ENCODE measurements around the gene HCN2. TPM values are rescaled to one million over a fixed set of nuclear protein-coding genes. Genes with fewer than 3 reads are reported as not detected.
"Not testable (repeated sequence)": the region's sequence is repeated elsewhere in the genome, so short reads cannot be mapped to it uniquely, and the experiment has no call there.

The HCN2 gene
- total RNA-seq, 1 donor from 2014 or later, result 0.41 TPM

GRCh38 chr19:620166-620862 lies 30.6 kb downstream of the HCN2 start:
- no peak for DNase-seq

DNA sequence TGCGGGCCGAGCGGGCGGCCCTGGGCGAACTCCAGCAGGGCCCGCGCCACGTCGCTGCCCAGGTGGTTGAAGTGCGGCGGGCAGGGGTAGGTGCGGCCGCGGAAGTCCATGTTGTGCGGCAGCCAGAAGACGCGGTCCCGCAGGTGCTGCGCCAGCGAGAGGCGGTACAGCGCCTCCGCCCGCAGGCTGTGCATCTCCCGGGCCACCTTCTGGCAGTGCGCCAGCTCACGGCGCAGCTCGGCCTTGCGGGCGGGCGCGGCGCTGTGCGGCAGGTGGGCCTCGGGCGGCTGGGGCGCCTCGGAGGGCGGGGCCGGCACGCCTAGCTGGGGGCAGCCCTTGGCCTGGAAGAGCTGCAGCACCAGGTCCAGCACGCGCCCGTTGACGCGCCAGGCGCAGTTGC lies 31.5 kb downstream of the HCN2 start:
- not testable (repeated sequence) for DNase-seq

GRCh38 chr19:621819-622218 lies 32.1 kb downstream of the HCN2 start:
- no peak for DNase-seq

DNA sequence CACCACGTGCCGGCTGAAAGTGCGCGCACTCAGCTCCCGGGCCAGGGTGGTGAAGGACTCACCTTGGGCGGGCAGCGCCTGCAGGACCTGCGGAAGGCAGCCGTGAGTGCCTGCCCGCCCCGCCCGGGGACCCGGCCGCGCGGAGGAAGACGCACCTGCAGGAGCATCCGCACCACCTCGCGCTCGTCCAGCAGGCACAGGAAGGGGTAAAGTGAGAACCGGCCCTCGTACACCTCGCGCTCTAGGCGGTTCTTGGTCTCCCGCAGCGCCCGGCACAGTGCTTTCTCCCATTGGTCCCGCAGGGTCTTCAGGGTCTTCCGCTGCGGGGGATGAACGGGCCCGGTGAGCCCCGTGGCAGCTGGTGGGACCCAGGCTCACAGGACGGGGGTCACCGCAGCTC lies 33.0 kb downstream of the HCN2 start:
- no peak for DNase-seq

- DNase-seq, result no peak
These were observed 33.7 kb downstream of the HCN2 start for GRCh38 chr19:623175-623916.

GRCh38 chr19:623974-624373 lies 34.3 kb downstream of the HCN2 start:
- no peak for DNase-seq

- DNase-seq, result no peak
These were observed 34.9 kb downstream of the HCN2 start for GRCh38 chr19:624433-625109.

- no peak for DNase-seq
These were observed 35.6 kb downstream of the HCN2 start for GRCh38 chr19:625257-625656.

DNA sequence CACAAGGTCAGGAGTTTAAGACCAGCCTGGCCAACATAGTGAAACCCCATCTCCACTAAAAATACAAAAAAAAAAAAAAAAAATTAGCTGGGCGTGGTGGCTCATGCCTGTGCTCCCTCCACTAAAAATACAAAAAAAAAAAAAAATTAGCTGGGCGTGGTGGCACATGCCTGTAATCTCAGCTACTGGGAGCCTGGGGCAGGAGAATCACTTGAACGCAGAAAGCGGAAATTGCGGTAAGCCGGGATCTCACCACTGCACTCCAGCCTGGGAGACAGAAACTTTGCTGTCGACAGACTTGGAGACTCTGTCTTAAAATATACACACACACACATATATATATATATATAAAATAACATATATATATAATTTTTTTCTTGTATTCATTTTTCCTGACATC lies 36.9 kb downstream of the HCN2 start:
- not testable (repeated sequence) for DNase-seq

DNA sequence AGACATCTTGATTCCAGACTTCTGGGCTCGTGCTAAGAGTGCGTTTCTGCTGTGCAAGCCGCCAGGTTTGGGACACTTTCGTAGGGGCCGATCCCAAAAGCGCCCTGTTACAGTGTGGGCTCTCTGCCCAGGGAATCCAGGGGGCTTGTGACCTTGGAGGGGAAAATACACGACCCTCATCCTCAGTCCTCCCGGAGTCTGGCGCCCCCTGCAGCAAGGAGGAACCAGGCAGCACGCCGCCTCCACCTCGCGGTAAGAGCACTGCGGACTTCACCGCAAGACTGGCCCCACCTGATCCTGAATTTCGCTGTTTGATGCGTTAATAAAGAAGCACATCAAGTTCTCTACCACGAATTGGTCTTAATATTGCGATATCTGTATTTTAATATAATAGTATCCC lies 38.5 kb downstream of the HCN2 start:
- no peak for DNase-seq

DNA sequence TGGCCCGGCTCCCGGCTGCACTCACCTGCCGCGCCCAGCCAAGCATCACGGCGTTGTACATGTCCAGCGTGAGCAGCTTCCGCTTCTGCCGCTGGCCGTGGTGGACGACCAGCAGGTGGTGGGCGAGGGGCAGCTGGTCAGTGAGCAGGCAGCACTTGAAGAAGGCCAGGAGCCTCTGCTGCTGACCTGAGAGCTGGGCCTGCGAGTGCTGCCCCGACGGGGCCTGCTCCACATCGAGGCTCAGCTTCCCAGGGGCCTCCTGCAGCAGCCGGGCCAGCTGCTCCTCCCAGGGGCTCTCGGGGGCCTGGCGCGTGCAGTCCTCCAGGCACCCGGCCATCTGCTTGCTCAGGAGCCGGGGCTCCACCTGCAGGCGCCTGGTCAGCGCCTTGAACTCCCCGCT lies 39.8 kb downstream of the HCN2 start:
- not testable (repeated sequence) for DNase-seq

DNA sequence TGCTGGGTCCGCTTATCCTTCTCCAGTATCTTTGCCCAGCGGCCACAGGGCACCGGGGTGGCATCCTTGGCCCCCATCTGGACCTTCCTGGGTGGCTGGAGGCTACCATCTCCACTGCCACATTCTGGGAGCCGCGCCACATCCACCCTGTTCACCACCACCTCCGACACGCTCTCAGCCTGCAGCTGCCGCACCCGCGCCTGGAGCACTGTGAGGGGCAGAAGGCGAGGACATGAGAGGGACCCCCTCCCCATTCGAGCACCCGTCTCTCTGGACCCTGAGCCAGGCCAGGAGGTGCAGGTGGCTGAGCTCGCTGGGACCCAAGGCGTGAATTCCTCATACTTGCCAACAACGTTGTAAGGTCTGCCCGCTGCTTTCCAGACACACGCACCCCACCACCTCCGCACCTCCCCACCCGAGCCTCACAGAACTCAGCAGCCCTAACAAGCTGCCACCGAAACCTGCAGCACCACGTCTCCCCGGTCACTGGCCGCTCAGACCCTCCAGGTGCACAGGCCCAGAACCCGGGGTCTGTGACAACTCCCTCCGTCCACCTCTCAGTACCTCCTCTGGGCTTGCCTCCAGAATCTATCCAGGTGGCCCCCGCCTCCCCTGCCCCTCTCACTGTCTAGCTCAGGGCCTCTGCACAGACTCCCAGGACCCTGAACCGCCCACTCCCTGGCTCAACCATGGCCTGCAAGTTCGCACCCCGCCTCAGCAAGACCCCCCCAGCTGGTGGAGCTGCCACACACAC lies 40.5 kb downstream of the HCN2 start:
- no peak for DNase-seq

DNA sequence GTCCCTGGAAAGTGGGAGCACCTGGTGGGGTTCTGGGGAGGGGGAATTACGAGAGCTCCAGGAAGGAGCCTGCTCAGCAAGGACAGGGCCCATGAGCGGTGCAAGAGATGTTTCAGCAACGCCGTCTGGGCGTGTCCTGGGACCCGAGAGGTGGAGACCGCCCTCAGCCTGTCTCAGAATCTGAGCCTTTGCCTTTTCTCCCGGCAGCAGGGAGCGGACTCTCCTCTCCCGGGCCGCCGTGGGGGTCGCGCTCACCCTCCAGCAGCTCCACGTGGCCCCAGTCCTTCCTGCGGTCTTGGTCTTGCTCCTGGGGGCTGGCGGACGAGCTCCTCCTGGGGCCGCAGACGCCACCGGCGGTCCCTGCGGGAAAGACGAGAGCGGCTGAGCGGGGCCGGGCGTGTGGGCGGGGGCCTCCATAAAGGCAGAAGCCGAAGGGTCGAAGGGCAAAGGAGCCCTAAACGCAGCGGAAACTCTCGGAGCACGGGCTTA lies 42.9 kb downstream of the HCN2 start:
- peak; percentile 49 for DNase-seq

DNA sequence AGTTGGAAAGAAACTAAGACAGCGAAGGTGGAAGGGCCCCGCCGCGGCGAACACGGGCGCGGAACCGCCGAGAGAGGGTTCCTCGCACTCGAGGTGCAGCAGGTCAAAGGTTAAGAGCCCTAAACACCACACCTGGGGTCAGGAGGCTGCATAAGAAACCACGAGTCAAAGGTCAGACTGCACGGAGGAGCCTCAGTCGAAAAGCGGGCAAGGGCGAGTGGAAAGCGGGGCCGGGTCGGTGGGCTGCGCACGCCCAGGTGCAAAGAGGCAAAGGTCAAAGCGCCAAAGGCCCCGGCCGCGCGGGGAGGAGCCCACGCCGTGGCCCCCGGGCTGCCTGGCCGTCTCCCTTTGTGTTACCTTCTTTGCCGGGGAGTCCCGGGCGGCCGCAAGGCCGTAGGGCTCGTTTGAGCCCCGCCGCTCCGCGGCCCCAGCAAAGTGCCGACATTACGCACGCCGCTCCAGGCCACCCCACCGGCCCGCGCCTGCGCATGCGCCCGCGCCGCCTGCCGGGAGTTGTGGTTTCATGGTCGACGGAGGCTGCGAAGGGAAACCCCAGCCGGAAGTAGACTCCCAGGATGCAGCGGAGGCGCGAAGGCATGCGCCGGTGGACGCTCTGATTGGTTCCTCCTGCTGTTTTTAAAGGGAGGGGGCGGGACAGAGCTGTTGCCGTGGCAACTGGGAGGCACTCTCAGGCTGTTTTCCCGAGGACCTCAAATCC lies 43.5 kb downstream of the HCN2 start, which contains the start of gene POLRMT:
Gene POLRMT (minus strand): TSS at position 470 of the 718 bp plus-strand sequence. CDS start 25 bp downstream, at position 445.
- DNase-seq, result peak; percentile 99

GRCh38 chr19:633786-634639 lies 44.3 kb downstream of the HCN2 start:
- DNase-seq, result no peak

- no peak for DNase-seq
These were observed 45.4 kb downstream of the HCN2 start for GRCh38 chr19:634975-635652.

- DNase-seq, result no peak
These were observed 49.2 kb downstream of the HCN2 start for GRCh38 chr19:638906-639252.

- DNase-seq, result peak; percentile 93
These were observed 49.8 kb downstream of the HCN2 start, which contains the start of gene FGF22 for GRCh38 chr19:639253-640160. FGF22 (plus strand) TSS chr19:639879; CDS start chr19:639926, 47 bp downstream.

DNA sequence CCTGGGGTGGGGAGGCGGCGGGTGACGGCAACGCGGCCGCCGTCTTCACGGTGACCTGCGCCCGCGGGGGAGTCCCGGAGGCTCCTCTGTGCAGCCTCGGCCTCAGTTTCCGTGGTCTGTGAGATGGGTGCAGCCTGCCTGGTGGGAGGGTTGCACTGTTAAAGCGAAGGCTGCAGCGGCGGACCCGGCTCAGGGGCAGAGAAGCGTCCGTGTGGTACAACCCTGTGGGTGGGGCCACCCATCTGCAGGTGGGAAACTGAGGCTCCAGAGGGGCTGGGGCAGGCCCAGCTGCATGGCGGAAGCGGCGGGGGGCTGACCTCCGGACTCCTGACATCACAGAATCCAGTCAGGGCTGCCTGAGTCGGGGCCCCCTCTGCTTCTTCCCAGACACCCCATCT lies 50.5 kb downstream of the HCN2 start:
- no peak for DNase-seq

All from tongue (tissue), 2 donors.